SK-N-SH (cell line): Measurements from ENCODE around the gene GPD2. TPM values are rescaled to one million over a fixed set of nuclear protein-coding genes. Genes with fewer than 3 reads are reported as not detected.

Source experiments
- CTCF ChIA-PET: fragments of 300-600, 350-600 bp; formaldehyde crosslinking; extraction: SDS; loops from one replicate; lab custom pipeline; 2021; lab: Yijun Ruan, JAX
- POLR2A ChIA-PET: fragments of 350-600 bp; sonication (Branson Sonifier 250); formaldehyde crosslinking; extraction: SDS; loops from one replicate; lab custom pipeline; 2020; ENCODE audit warnings: antibody characterized with exemption, inconsistent platforms; lab: Yijun Ruan, JAX
- DNase-seq: peaks from one replicate; pipeline ENCODE4 v3.0.0; 2012
- H2AFZ ChIP-seq: fragments of 200-600 bp; sonication (generic); 2 replicates; pipeline ENCODE4 v1.8.1; 2016; ENCODE audit warnings: antibody characterized with exemption, mild to moderate bottlenecking, low read depth
- H3F3A ChIP-seq: fragments of 200-600 bp; sonication (generic); replicated peaks from 2 replicates; pipeline ENCODE3; 2016; ENCODE audit warnings: antibody characterized with exemption, mild to moderate bottlenecking; ENCODE audit not compliant: insufficient read depth
- H3K27ac ChIP-seq, 2 experiments: fragments of 200-500 bp in 1 of 2; fragments of 200-600 bp in 1 of 2; sonication (Bioruptor generic) in 1 of 2; sonication (generic), shearing (Covaris generic) in 1 of 2; 2 replicates each; pipeline versions ENCODE4 v1.5.1 to v1.6.1; 2014 to 2016; ENCODE audit warnings: low read depth in 2 of 2, inconsistent platforms in 1 of 2, low read length in 1 of 2, mild to moderate bottlenecking in 1 of 2, mixed read lengths in 1 of 2
- H3K27me3 ChIP-seq: fragments of 200-600 bp; sonication (generic), shearing (Covaris generic); 2 replicates; pipeline ENCODE4 v1.6.1; 2016; ENCODE audit warnings: mixed run types; ENCODE audit not compliant: insufficient read depth
- H3K36me3 ChIP-seq, 2 experiments: fragments of 200-500 bp in 1 of 2; fragments of 200-600 bp in 1 of 2; sonication (Bioruptor generic) in 1 of 2; sonication (generic) in 1 of 2; replicated peaks in 1 of 2; 2 replicates each; pipeline versions ENCODE3 to v1.5.1; 2014 to 2016; ENCODE audit warnings: low read length in 1 of 2, mild to moderate bottlenecking in 1 of 2; ENCODE audit not compliant: insufficient read depth in 2 of 2, control insufficient read depth in 1 of 2
- H3K4me1 ChIP-seq, 2 experiments: fragments of 200-500 bp in 1 of 2; fragments of 200-600 bp in 1 of 2; sonication (Bioruptor generic) in 1 of 2; sonication (generic), shearing (Covaris generic) in 1 of 2; 2 replicates each; pipeline versions ENCODE4 v1.5.1 to v1.6.1; 2014 to 2016; ENCODE audit warnings: low read depth in 1 of 2, low read length in 1 of 2, mixed run types in 1 of 2; ENCODE audit not compliant: insufficient read depth in 2 of 2, control insufficient read depth in 1 of 2
- H3K4me2 ChIP-seq: fragments of 200-600 bp; sonication (generic), shearing (Covaris generic); 2 replicates; pipeline ENCODE4 v1.6.1; 2017; ENCODE audit warnings: mixed run types
- H3K4me3 ChIP-seq, 2 experiments: fragments of 200-500 bp in 1 of 2; fragments of 200-600 bp in 1 of 2; sonication (Bioruptor generic) in 1 of 2; sonication (generic), shearing (Covaris generic) in 1 of 2; 2 replicates each; pipeline versions ENCODE4 v1.5.1 to v1.8.1; 2014 to 2016; ENCODE audit warnings: low read depth in 2 of 2, inconsistent platforms in 1 of 2, low read length in 1 of 2, mild to moderate bottlenecking in 1 of 2, mixed read lengths in 1 of 2, moderate library complexity in 1 of 2
- H3K79me2 ChIP-seq: fragments of 200-600 bp; sonication (generic); 2 replicates; pipeline ENCODE4 v1.8.1; 2017; ENCODE audit warnings: mild to moderate bottlenecking; ENCODE audit not compliant: insufficient read depth
- H3K9ac ChIP-seq: fragments of 200-600 bp; sonication (generic); 2 replicates; pipeline ENCODE4 v1.6.1; 2017; ENCODE audit warnings: mixed run types
- H3K9me2 ChIP-seq: fragments of 200-600 bp; sonication (generic); 2 replicates; pipeline ENCODE4 v1.6.1; 2017; ENCODE audit warnings: mixed run types
- H3K9me3 ChIP-seq: fragments of 200-600 bp; sonication (generic); 2 replicates; pipeline ENCODE4 v1.6.1; 2017; ENCODE audit warnings: mixed run types, mild to moderate bottlenecking, moderate library complexity
- H4K20me1 ChIP-seq: fragments of 200-600 bp; sonication (generic); 2 replicates; pipeline ENCODE4 v1.6.1; 2017; ENCODE audit warnings: mild to moderate bottlenecking, mixed run types; ENCODE audit not compliant: insufficient read depth
- CHD2 ChIP-seq: fragments of 150-350 bp; IDR thresholded peaks from 2 replicates; pipeline ENCODE4 v1.6.1; 2018; ENCODE audit warnings: low read length; ENCODE audit not compliant: partially characterized antibody
- FOSL2 ChIP-seq: IDR thresholded peaks from 2 replicates; pipeline ENCODE4 v1.4.0; 2012; ENCODE audit warnings: low read depth, mild to moderate bottlenecking, moderate library complexity, borderline replicate concordance
- GATA2 ChIP-seq: sonication (generic); formaldehyde crosslinking; IDR thresholded peaks from 2 replicates; pipeline ENCODE4 v1.5.0; 2020; ENCODE audit warnings: mild to moderate bottlenecking, missing genetic modification reagents
- JUND ChIP-seq: IDR thresholded peaks from 2 replicates; pipeline ENCODE4 v1.4.0; 2012
- MEF2A ChIP-seq: IDR thresholded peaks from 2 replicates; pipeline ENCODE4 v1.4.0; 2012; ENCODE audit warnings: low read depth, borderline replicate concordance
- NRF1 ChIP-seq: IDR thresholded peaks from 2 replicates; pipeline ENCODE4 v1.6.1; 2012; ENCODE audit warnings: low read depth, mild to moderate bottlenecking, low read length
- POLR2AphosphoS5 ChIP-seq: IDR thresholded peaks from 2 replicates; pipeline ENCODE4 v1.6.1; 2012; ENCODE audit warnings: low read depth, low read length
- TAF1 ChIP-seq: IDR thresholded peaks from 2 replicates; pipeline ENCODE4 v1.6.1; 2012; ENCODE audit warnings: low read depth, mild to moderate bottlenecking, low read length, moderate library complexity, borderline replicate concordance
- TEAD4 ChIP-seq: IDR thresholded peaks from 2 replicates; pipeline ENCODE4 v1.4.0; 2012; ENCODE audit warnings: mild to moderate bottlenecking, borderline replicate concordance; ENCODE audit not compliant: insufficient read depth
- YY1 ChIP-seq: IDR thresholded peaks from 2 replicates; pipeline ENCODE4 v1.4.0; 2012; ENCODE audit warnings: low read depth, mild to moderate bottlenecking
- WGBS: methylation state at CpG from one replicate; pipeline ENCODE4 v1.1.6; 2017; ENCODE audit warnings: low lambda C conversion rate; 5-methylcytosine and 5-hydroxymethylcytosine counted together
- polyA plus RNA-seq, 3 experiments: library from polyadenylated mRNA; depleted of rRNA; stranded (reverse); fragments of >200 nt; gene quantifications; 2 replicates each; pipeline ENCODE4 v1.2.3, GENCODE V29; 2012
- TF ChIP-seq, protein P1 (sequence below): IDR thresholded peaks from 2 replicates; pipeline ENCODE4 v1.6.1; 2012; ENCODE audit warnings: mild to moderate bottlenecking, low read depth, low read length, moderate library complexity
- TF ChIP-seq, protein P2 (sequence below): fragments of 200-600 bp; sonication (generic); IDR thresholded peaks from 2 replicates; pipeline ENCODE4 v1.6.1; 2017; ENCODE audit warnings: antibody characterized with exemption, mild to moderate bottlenecking, moderate library complexity
- TF ChIP-seq, protein P3 (sequence below): fragments of 150-350 bp; IDR thresholded peaks from 2 replicates; pipeline ENCODE4 v1.6.1; 2016; ENCODE audit warnings: mild to moderate bottlenecking, low read depth, low read length

Gene GPD2
- polyA plus RNA-seq, 1 of the 3 experiments (the other 2 are of a cell fraction) = 4.8 TPM

DNA sequence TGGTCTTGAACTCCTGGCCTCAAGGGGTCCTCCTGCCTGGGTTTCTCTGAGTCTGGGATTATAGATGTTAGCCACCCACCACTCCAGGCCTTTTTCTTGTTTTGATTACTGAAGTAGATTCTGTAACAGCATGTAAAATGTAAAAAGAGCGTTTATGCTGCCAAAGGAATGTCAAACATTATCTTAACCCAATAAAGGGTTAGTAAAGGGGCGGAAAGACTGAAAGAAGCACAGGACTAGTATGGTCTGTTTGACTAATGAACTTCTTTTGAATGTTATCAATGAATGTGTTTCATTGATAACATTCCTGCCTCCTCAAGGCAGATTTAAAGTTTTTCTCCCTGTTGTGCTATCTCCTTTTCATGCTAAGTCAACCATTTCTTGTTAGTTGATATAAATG is 29.4 kb downstream of the GPD2 start:
- Histone ChIP-seq H3K36me3 (no peaks in the 10 kb centered on the region), H4K20me1 (no peaks in the 10 kb centered on the region), H3K9ac (no peak overlapping the region), H3K4me1 (no peaks in the 10 kb centered on the region; a peak in 2 of 4 replicates), H3K27me3 (no peaks in the 10 kb centered on the region), H3K27ac (no peak overlapping the region), H3K9me3 (no peaks in the 10 kb centered on the region), H3K79me2 (no peaks in the 10 kb centered on the region), H3K9me2 (no peaks in the 10 kb centered on the region), H3K4me2 (no peak overlapping the region), H3K4me3 (no peak overlapping the region), H2AFZ (no peak overlapping the region), H3F3A (peaks cover 4% of the 10 kb centered on the region)
- POLR2A ChIA-PET = no interaction called here
- TF ChIP-seq NRF1 (no peak), MEF2A (no peak), JUND (no peak), TEAD4 (no peak), CHD2 (no peak), TAF1 (no peak), YY1 (no peak), GATA2 (CRISPR knock-in tag) (no peak), POLR2AphosphoS5 (no peak), FOSL2 (no peak)
- TF ChIP-seq, protein P1, sequence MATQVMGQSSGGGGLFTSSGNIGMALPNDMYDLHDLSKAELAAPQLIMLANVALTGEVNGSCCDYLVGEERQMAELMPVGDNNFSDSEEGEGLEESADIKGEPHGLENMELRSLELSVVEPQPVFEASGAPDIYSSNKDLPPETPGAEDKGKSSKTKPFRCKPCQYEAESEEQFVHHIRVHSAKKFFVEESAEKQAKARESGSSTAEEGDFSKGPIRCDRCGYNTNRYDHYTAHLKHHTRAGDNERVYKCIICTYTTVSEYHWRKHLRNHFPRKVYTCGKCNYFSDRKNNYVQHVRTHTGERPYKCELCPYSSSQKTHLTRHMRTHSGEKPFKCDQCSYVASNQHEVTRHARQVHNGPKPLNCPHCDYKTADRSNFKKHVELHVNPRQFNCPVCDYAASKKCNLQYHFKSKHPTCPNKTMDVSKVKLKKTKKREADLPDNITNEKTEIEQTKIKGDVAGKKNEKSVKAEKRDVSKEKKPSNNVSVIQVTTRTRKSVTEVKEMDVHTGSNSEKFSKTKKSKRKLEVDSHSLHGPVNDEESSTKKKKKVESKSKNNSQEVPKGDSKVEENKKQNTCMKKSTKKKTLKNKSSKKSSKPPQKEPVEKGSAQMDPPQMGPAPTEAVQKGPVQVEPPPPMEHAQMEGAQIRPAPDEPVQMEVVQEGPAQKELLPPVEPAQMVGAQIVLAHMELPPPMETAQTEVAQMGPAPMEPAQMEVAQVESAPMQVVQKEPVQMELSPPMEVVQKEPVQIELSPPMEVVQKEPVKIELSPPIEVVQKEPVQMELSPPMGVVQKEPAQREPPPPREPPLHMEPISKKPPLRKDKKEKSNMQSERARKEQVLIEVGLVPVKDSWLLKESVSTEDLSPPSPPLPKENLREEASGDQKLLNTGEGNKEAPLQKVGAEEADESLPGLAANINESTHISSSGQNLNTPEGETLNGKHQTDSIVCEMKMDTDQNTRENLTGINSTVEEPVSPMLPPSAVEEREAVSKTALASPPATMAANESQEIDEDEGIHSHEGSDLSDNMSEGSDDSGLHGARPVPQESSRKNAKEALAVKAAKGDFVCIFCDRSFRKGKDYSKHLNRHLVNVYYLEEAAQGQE = no peak
- TF ChIP-seq, protein P2, sequence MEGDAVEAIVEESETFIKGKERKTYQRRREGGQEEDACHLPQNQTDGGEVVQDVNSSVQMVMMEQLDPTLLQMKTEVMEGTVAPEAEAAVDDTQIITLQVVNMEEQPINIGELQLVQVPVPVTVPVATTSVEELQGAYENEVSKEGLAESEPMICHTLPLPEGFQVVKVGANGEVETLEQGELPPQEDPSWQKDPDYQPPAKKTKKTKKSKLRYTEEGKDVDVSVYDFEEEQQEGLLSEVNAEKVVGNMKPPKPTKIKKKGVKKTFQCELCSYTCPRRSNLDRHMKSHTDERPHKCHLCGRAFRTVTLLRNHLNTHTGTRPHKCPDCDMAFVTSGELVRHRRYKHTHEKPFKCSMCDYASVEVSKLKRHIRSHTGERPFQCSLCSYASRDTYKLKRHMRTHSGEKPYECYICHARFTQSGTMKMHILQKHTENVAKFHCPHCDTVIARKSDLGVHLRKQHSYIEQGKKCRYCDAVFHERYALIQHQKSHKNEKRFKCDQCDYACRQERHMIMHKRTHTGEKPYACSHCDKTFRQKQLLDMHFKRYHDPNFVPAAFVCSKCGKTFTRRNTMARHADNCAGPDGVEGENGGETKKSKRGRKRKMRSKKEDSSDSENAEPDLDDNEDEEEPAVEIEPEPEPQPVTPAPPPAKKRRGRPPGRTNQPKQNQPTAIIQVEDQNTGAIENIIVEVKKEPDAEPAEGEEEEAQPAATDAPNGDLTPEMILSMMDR = no peak
- TF ChIP-seq, protein P3, sequence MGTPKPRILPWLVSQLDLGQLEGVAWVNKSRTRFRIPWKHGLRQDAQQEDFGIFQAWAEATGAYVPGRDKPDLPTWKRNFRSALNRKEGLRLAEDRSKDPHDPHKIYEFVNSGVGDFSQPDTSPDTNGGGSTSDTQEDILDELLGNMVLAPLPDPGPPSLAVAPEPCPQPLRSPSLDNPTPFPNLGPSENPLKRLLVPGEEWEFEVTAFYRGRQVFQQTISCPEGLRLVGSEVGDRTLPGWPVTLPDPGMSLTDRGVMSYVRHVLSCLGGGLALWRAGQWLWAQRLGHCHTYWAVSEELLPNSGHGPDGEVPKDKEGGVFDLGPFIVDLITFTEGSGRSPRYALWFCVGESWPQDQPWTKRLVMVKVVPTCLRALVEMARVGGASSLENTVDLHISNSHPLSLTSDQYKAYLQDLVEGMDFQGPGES = no peak
- WGBS = 72% methylated on average over 2 of the region's 2 CpGs
- CTCF ChIA-PET = interaction anchor here (1.6 kb wide), 1 partner anchor 66 kb away, joined by 3 read pairs; no protein-coding TSS in a partner anchor
- no peak for DNase-seq
